ENCODE measurements around the gene NLRC5.
A peak's percentile ranks its signal among the peaks of the same experiment; 100 is the strongest.

The NLRC5 gene

GRCh38 chr16:57123216-57123973 is 134.0 kb downstream of the NLRC5 start:
- no peak overlapping the region for H3K4me3 ChIP-seq (ENCODE audit: low read depth, low read length)
- peak; percentile 44 for DNase-seq (ENCODE audit: low read depth)
- TF ChIP-seq MYC (IDR thresholded peaks at IDR 0.05; ENCODE audit: low read depth, low read length) (no peak), MAX (IDR thresholded peaks at IDR 0.05; ENCODE audit: low read depth, low read length) (no peak), POLR2A (IDR thresholded peaks at IDR 0.05; ENCODE audit: extremely low read depth, insufficient read length) (no peak), CTCF (IDR thresholded peaks at IDR 0.05; ENCODE audit: low read depth, low read length) (no peak)

- H3K4me3 ChIP-seq (ENCODE audit: low read depth, low read length) = no peak overlapping the region
- no peak for DNase-seq (ENCODE audit: low read depth)
- no peak for TF ChIP-seq POLR2A (IDR thresholded peaks at IDR 0.05; ENCODE audit: extremely low read depth, insufficient read length)
- TF ChIP-seq CTCF (IDR thresholded peaks at IDR 0.05; ENCODE audit: low read depth, low read length) = no peak
- TF ChIP-seq MYC (IDR thresholded peaks at IDR 0.05; ENCODE audit: low read depth, low read length) = no peak
- TF ChIP-seq MAX (IDR thresholded peaks at IDR 0.05; ENCODE audit: low read depth, low read length) = no peak
Measured at GRCh38 chr16:57123974-57124674, 134.8 kb downstream of the NLRC5 start.

GRCh38 chr16:57125376-57125775 is 136.0 kb downstream of the NLRC5 start:
- H3K4me3 ChIP-seq (ENCODE audit: low read depth, low read length) = no peak overlapping the region
- no peak for TF ChIP-seq MYC (IDR thresholded peaks at IDR 0.05; ENCODE audit: low read depth, low read length)
- no peak for DNase-seq (ENCODE audit: low read depth)

- no peak overlapping the region for H3K4me3 ChIP-seq (ENCODE audit: low read depth, low read length)
- no peak for TF ChIP-seq MAX (IDR thresholded peaks at IDR 0.05; ENCODE audit: low read depth, low read length)
- TF ChIP-seq MYC (IDR thresholded peaks at IDR 0.05; ENCODE audit: low read depth, low read length) = no peak
- no peak for TF ChIP-seq CTCF (IDR thresholded peaks at IDR 0.05; ENCODE audit: low read depth, low read length)
- no peak for TF ChIP-seq POLR2A (IDR thresholded peaks at IDR 0.05; ENCODE audit: extremely low read depth, insufficient read length)
- no peak for DNase-seq (ENCODE audit: low read depth)
Measured at GRCh38 chr16:57125969-57126368, 136.6 kb downstream of the NLRC5 start.

GRCh38 chr16:57126411-57126810 is 137.1 kb downstream of the NLRC5 start:
- no peak for DNase-seq (ENCODE audit: low read depth)
- H3K4me3 ChIP-seq (ENCODE audit: low read depth, low read length) = no peak overlapping the region
- TF ChIP-seq POLR2A (IDR thresholded peaks at IDR 0.05; ENCODE audit: extremely low read depth, insufficient read length) (no peak), CTCF (IDR thresholded peaks at IDR 0.05; ENCODE audit: low read depth, low read length) (no peak), MAX (IDR thresholded peaks at IDR 0.05; ENCODE audit: low read depth, low read length) (no peak), MYC (IDR thresholded peaks at IDR 0.05; ENCODE audit: low read depth, low read length) (no peak)

- no peak for TF ChIP-seq MYC (IDR thresholded peaks at IDR 0.05; ENCODE audit: low read depth, low read length)
- H3K4me3 ChIP-seq (ENCODE audit: low read depth, low read length) = no peak overlapping the region
Measured at GRCh38 chr16:57127037-57127763, 137.8 kb downstream of the NLRC5 start.

More at GRCh38 chr16:57127037-57127763, 137.8 kb downstream of the NLRC5 start:
- no peak for DNase-seq (ENCODE audit: low read depth)

Measured in NB4 (cell line).